K562 (cell line): ENCODE measurements around the gene USH1G. TPM values are rescaled to one million over a fixed set of nuclear protein-coding genes. Genes with fewer than 3 reads are reported as not detected.

Experiments
- ARHGAP35 ChIP-seq: fragments of 450-650 bp; IDR thresholded peaks from 2 replicates; pipeline ENCODE4 v1.6.1; 2018; ENCODE audit not compliant: partially characterized antibody
- CBX3 ChIP-seq, 2 experiments: IDR thresholded peaks; 1 replicate in 1 of 2; 2 replicates in 1 of 2; pipeline ENCODE4 v1.6.1; 2012; ENCODE audit warnings: inconsistent platforms in 2 of 2, low read length in 2 of 2, borderline replicate concordance in 1 of 2, control low read depth in 1 of 2
- CHD1 ChIP-seq: fragments of 200-600 bp; sonication (generic); IDR thresholded peaks from one replicate; pipeline ENCODE4 v1.6.1; 2012; ENCODE audit warnings: mild to moderate bottlenecking, moderate library complexity, low read length, inconsistent platforms
- DEAF1 ChIP-seq: fragments of 450-650 bp; formaldehyde crosslinking; IDR thresholded peaks from 2 replicates; pipeline ENCODE4 v1.4.0; 2020; ENCODE audit warnings: mild to moderate bottlenecking, moderate library complexity
- ERF ChIP-seq: fragments of 450-650 bp; formaldehyde crosslinking; IDR thresholded peaks from 2 replicates; pipeline ENCODE4 v1.4.0; 2020; ENCODE audit warnings: mild to moderate bottlenecking, mixed read lengths
- HDAC6 ChIP-seq: IDR thresholded peaks from 2 replicates; pipeline ENCODE4 v1.6.1; 2012; ENCODE audit warnings: low read depth, mild to moderate bottlenecking, control low read depth, inconsistent platforms, low read length, moderate library complexity
- HNRNPH1 ChIP-seq: fragments of 200-400 bp; formaldehyde crosslinking; optimal IDR thresholded peaks from 2 replicates; pipeline ENCODE3; 2017; ENCODE audit warnings: low read depth, mild to moderate bottlenecking, low read length, moderate library complexity
- IRF9 ChIP-seq: fragments of 450-650 bp; IDR thresholded peaks from 2 replicates; pipeline ENCODE4 v1.6.1; 2016; ENCODE audit warnings: missing biosample characterization, missing genetic modification characterization
- KAT2B ChIP-seq: IDR thresholded peaks from one replicate; pipeline ENCODE4 v1.6.1; 2012; ENCODE audit warnings: low read depth, mild to moderate bottlenecking, control low read depth, inconsistent platforms, low read length, moderate library complexity
- KDM2B ChIP-seq: fragments of 250-450 bp; sonication (Bioruptor Pico); IDR thresholded peaks from 2 replicates; pipeline ENCODE4 v1.8.0; 2021; ENCODE audit warnings: mild to moderate bottlenecking, moderate library complexity
- LARP7 ChIP-seq: fragments of 450-650 bp; IDR thresholded peaks from 2 replicates; pipeline ENCODE4 v1.6.1; 2016
- NUFIP1 ChIP-seq: fragments of 450-650 bp; IDR thresholded peaks from 2 replicates; pipeline ENCODE4 v1.6.1; 2018; ENCODE audit not compliant: partially characterized antibody
- POLR3A ChIP-seq: IDR thresholded peaks from 2 replicates; pipeline ENCODE4 v1.6.1; 2011; ENCODE audit warnings: borderline replicate concordance, mild to moderate bottlenecking, moderate library complexity; ENCODE audit not compliant: insufficient read length, insufficient read depth; ENCODE audit errors: extremely low read depth
- PREB ChIP-seq: sonication (generic); formaldehyde crosslinking; IDR thresholded peaks from 2 replicates; pipeline ENCODE4 v1.8.1; 2023; ENCODE audit warnings: mild to moderate bottlenecking, missing genetic modification reagents
- SIX5 ChIP-seq, 2 experiments: IDR thresholded peaks; 2 replicates each; pipeline ENCODE4 v1.6.1; 2011; ENCODE audit warnings: low read length in 2 of 2, borderline replicate concordance in 1 of 2, low read depth in 1 of 2, mild to moderate bottlenecking in 1 of 2, moderate library complexity in 1 of 2; ENCODE audit not compliant: insufficient read depth in 1 of 2
- SMAD2 ChIP-seq: fragments of 150-350 bp; IDR thresholded peaks from 2 replicates; pipeline ENCODE4 v1.6.1; 2014; ENCODE audit warnings: low read depth, mild to moderate bottlenecking, low read length
- TARDBP ChIP-seq: fragments of 450-650 bp; IDR thresholded peaks from 2 replicates; pipeline ENCODE4 v1.6.1; 2016
- VEZF1 ChIP-seq: fragments of 200-800 bp; sonication (Bioruptor generic); IDR thresholded peaks from 2 replicates; pipeline ENCODE4 v1.6.1; 2017; ENCODE audit warnings: missing genetic modification characterization, missing compliant biosample characterization
- YBX1 ChIP-seq: fragments of 450-650 bp; IDR thresholded peaks from 2 replicates; pipeline ENCODE4 v1.7.1; 2016; ENCODE audit warnings: mild to moderate bottlenecking
- ZNF12 ChIP-seq: sonication (generic); formaldehyde crosslinking; IDR thresholded peaks from 2 replicates; pipeline ENCODE4 v1.4.0; 2020; ENCODE audit warnings: mild to moderate bottlenecking, missing genetic modification reagents
- ZNF174 ChIP-seq: fragments of 250-450 bp; sonication (Bioruptor Pico); IDR thresholded peaks from 2 replicates; pipeline ENCODE4 v1.4.0; 2020; ENCODE audit warnings: mild to moderate bottlenecking
- ZNF175 ChIP-seq: fragments of 200-800 bp; sonication (Bioruptor generic); IDR thresholded peaks from 2 replicates; pipeline ENCODE4 v1.6.1; 2016; ENCODE audit warnings: low read depth, mild to moderate bottlenecking, missing genetic modification characterization, missing compliant biosample characterization
- ZNF354B ChIP-seq: fragments of 250-450 bp; sonication (Bioruptor Pico); IDR thresholded peaks from 2 replicates; pipeline ENCODE4 v1.4.0; 2020
- ZNF57 ChIP-seq: fragments of 450-650 bp; formaldehyde crosslinking; IDR thresholded peaks from 2 replicates; pipeline ENCODE4 v1.4.0; 2020; ENCODE audit warnings: mild to moderate bottlenecking, moderate library complexity
- polyA plus RNA-seq, 8 experiments: library from polyadenylated mRNA; depleted of rRNA in 4 of 8; stranded (reverse) in 5 of 8; unstranded in 3 of 8; fragments of >200 nt; fragmentation: Nextera tagmentation in 2 of 8; fragmentation: Illumina TruSeq in 1 of 8; extraction: Ambion mirVana in 2 of 8; extraction: Trizol in 1 of 8; gene quantifications; 2 replicates each; pipeline versions ENCODE4 v1.2.1 to v1.2.3, GENCODE V29; 2011 to 2014; ENCODE audit warnings: inconsistent platforms in 1 of 8, missing spikeins in 1 of 8
- total RNA-seq, 7 experiments: library from RNA; depleted of rRNA in 6 of 7; stranded (reverse); fragments of >200 nt in 6 of 7; fragmentation: Illumina TruSeq in 2 of 7; extraction: Trizol in 2 of 7; gene quantifications; 2 replicates each; pipeline versions ENCODE4 v1.2.1 to v1.2.3, GENCODE V29; 2011 to 2021; ENCODE audit warnings: low replicate concordance in 1 of 7

Gene USH1G
- total and polyA plus RNA-seq, 9 of the 15 experiments (the other 6 are each of a cell fraction or from before 2014, with no cell fraction given) = 0.22 to 1.00 (median 0.64) TPM; not detected in 2

GRCh38 chr17:74960570-74961342 lies 37.7 kb upstream of the USH1G start (continued):
- TF ChIP-seq VEZF1 (CRISPR knock-in tag) (peak; percentile 65), KDM2B (CRISPR knock-in tag) (no peak), SMAD2 (no peak), ERF (no peak), POLR3A (no peak), HDAC6 (no peak), SIX5 (IDR thresholded peaks at IDR 0.05; ENCODE audit: borderline replicate concordance in 1 of 2, insufficient read depth in 1 of 2, low read depth in 1 of 2, low read length in 2 of 2) (no peak), ZNF174 (CRISPR knock-in tag) (no peak), YBX1 (no peak), PREB (CRISPR knock-in tag) (no peak), HNRNPH1 (no peak), ZNF57 (CRISPR knock-in tag) (no peak), CBX3 (IDR thresholded peaks at IDR 0.05; ENCODE audit: borderline replicate concordance in 1 of 2, low read length in 2 of 2) (peak in 1 of 2 experiments; percentile 94; a peak in 2 of 3 replicates), CHD1 (no peak), ZNF354B (CRISPR knock-in tag) (no peak), KAT2B (no peak), ZNF175 (CRISPR knock-in tag) (no peak), ZNF12 (CRISPR knock-in tag) (no peak), ARHGAP35 (no peak), NUFIP1 (no peak), LARP7 (no peak), DEAF1 (CRISPR knock-in tag) (peak; percentile 77), TARDBP (no peak), IRF9 (no peak)
